OCI-LY3 (cell line): ENCODE results near the gene NUCKS1.

ENCODE experiments used
- EZH2phosphoT487 ChIP-seq: fragments of 200-600 bp; shearing (Covaris generic); IDR thresholded peaks from 2 replicates; pipeline ENCODE4 v1.6.1; 2018; ENCODE audit warnings: antibody characterized with exemption, mixed run types, low read depth
- TF ChIP-seq, protein P1 (sequence below): fragments of 200-600, 300-600 bp; sonication (generic); IDR thresholded peaks from 2 replicates; pipeline ENCODE4 v1.5.1; 2014; ENCODE audit warnings: antibody characterized with exemption, low read length, low read depth

DNA sequence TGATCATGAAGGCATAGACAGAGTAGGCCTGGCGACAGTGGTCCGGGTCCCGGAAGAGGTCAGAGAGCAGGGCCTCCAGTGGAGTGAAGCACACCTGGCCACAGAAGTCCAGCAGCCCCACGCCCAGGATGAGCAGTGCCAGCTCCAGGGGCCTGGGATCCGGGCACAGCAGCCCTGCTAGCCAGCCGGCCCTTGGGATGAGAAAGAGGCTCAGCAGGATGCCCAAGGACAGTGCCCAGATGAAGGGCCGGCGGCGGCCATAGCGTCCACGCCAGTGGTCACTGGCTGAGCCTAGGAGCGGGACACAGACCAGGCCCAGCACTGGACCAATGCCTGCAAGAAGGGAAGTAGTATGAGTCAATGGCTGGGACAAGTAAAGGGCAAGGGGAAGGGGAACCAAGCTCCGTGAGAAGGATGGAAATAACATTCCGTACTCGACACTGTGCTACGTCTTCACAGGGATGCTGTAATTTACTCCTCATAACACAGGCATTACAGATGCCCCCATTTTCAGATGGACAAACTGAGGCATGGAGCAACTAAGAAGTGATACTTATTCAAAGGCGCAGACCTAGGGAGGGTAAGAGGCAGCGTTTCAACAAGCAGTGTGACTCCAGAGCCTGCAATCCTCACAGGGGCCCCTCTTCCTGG is 86.6 kb downstream of the NUCKS1 start:
- TF ChIP-seq, protein P1, sequence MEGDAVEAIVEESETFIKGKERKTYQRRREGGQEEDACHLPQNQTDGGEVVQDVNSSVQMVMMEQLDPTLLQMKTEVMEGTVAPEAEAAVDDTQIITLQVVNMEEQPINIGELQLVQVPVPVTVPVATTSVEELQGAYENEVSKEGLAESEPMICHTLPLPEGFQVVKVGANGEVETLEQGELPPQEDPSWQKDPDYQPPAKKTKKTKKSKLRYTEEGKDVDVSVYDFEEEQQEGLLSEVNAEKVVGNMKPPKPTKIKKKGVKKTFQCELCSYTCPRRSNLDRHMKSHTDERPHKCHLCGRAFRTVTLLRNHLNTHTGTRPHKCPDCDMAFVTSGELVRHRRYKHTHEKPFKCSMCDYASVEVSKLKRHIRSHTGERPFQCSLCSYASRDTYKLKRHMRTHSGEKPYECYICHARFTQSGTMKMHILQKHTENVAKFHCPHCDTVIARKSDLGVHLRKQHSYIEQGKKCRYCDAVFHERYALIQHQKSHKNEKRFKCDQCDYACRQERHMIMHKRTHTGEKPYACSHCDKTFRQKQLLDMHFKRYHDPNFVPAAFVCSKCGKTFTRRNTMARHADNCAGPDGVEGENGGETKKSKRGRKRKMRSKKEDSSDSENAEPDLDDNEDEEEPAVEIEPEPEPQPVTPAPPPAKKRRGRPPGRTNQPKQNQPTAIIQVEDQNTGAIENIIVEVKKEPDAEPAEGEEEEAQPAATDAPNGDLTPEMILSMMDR, result no peak
- no peak for TF ChIP-seq EZH2phosphoT487
